ENCODE measurements around the gene NOTCH1.

Gene NOTCH1

GRCh38 chr9:136455043-136456002, 90.5 kb downstream of the NOTCH1 start:
- TF ChIP-seq SIN3A (IDR thresholded peaks at IDR 0.05; ENCODE audit: borderline replicate concordance, insufficient read depth, low read length) (no peak), TAF1 (IDR thresholded peaks at IDR 0.05; ENCODE audit: borderline replicate concordance, insufficient read depth, low read length) (no peak), POLR2AphosphoS5 (IDR thresholded peaks at IDR 0.05; ENCODE audit: low read depth, low read length) (no peak), REST (IDR thresholded peaks at IDR 0.05; ENCODE audit: insufficient read depth in 1 of 2, low read depth in 2 of 2, low read length in 2 of 2) (no peak), FOXP2 (optimal IDR thresholded peaks at IDR 0.05; ENCODE audit: borderline replicate concordance, extremely low read depth, extremely low read length, insufficient read depth) (no peak)

- TF ChIP-seq TAF1 (IDR thresholded peaks at IDR 0.05; ENCODE audit: borderline replicate concordance, insufficient read depth, low read length) (no peak), FOXP2 (optimal IDR thresholded peaks at IDR 0.05; ENCODE audit: borderline replicate concordance, extremely low read depth, extremely low read length, insufficient read depth) (no peak), REST (IDR thresholded peaks at IDR 0.05; ENCODE audit: insufficient read depth in 1 of 2, low read depth in 2 of 2, low read length in 2 of 2) (no peak), SIN3A (IDR thresholded peaks at IDR 0.05; ENCODE audit: borderline replicate concordance, insufficient read depth, low read length) (no peak), POLR2AphosphoS5 (IDR thresholded peaks at IDR 0.05; ENCODE audit: low read depth, low read length) (no peak)
Measured at GRCh38 chr9:136454026-136454796, 91.6 kb downstream of the NOTCH1 start.

DNA sequence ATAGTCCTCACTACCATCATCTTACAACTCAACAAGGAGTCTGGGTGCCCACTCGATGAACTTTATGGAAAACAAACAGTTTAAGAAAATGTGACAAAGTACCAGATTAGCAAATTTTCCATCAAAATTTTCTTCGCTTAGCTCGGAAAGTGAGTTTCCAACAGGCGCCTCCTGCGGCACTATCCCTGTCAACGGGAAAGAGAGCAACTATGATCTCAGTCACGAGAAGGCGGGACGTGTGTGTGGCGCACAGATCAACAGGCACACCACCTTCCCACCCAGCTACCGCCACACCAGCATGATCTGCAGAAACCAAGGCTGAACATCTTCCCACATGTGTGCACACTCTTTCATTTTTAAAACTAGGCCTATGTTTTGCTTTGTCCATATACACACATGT, 92.5 kb downstream of the NOTCH1 start:
- TF ChIP-seq POLR2AphosphoS5 (IDR thresholded peaks at IDR 0.05; ENCODE audit: low read depth, low read length): no peak
- TF ChIP-seq REST (IDR thresholded peaks at IDR 0.05; ENCODE audit: insufficient read depth in 1 of 2, low read depth in 2 of 2, low read length in 2 of 2): no peak
- TF ChIP-seq TAF1 (IDR thresholded peaks at IDR 0.05; ENCODE audit: borderline replicate concordance, insufficient read depth, low read length): no peak
- TF ChIP-seq SIN3A (IDR thresholded peaks at IDR 0.05; ENCODE audit: borderline replicate concordance, insufficient read depth, low read length): no peak
- TF ChIP-seq FOXP2 (optimal IDR thresholded peaks at IDR 0.05; ENCODE audit: borderline replicate concordance, extremely low read depth, extremely low read length, insufficient read depth): no peak

DNA sequence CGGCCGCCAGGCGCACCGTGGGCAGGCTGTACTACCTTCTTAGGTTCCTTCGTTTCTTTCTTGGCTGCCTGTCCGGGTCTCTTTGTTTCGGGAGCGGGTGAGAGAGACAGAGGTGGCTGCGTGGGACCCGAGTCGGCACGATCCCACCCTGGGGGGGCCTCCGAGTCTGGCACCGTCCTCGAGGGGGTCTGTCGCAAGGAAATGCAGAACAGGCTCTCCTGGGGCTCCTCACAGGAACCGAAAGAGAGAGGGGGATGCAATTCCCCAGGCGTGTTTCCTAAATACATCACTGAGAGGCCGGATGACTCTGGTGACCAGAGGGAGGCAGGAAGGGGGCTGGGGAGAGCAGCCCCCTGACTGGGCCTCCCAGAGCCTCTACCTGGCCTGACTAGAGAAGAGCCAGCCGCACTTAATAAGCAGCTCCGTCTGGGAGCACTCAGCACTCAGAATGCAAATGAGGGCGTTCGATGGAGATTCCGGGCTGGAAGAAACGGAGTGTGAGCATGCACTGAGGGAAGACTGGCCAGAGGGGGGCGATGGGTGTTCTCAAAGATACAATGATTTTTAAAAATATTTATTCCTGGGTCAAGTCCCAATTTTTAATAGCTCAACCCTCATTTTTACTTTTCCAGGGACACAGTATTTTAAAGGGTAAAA, 94.5 kb downstream of the NOTCH1 start:
- TF ChIP-seq TAF1 (IDR thresholded peaks at IDR 0.05; ENCODE audit: borderline replicate concordance, insufficient read depth, low read length) (no peak), REST (IDR thresholded peaks at IDR 0.05; ENCODE audit: insufficient read depth in 1 of 2, low read depth in 2 of 2, low read length in 2 of 2) (no peak), FOXP2 (optimal IDR thresholded peaks at IDR 0.05; ENCODE audit: borderline replicate concordance, extremely low read depth, extremely low read length, insufficient read depth) (no peak), POLR2AphosphoS5 (IDR thresholded peaks at IDR 0.05; ENCODE audit: low read depth, low read length) (no peak), SIN3A (IDR thresholded peaks at IDR 0.05; ENCODE audit: borderline replicate concordance, insufficient read depth, low read length) (no peak)
